GM21360 (cell line): Measurements from ENCODE around the gene SUV39H1.
"Not testable (repeated sequence)": the region's sequence is repeated elsewhere in the genome, so short reads cannot be mapped to it uniquely, and the experiment has no call there.

ENCODE experiments used
- ATAC-seq: cut with Tn5 transposase; IDR thresholded peaks from one replicate; pipeline ENCODE4 v1.9.1; 2021; ENCODE audit warnings: mild to moderate bottlenecking, moderate library complexity; ENCODE audit not compliant: unreplicated experiment

SUV39H1 gene, protein sequence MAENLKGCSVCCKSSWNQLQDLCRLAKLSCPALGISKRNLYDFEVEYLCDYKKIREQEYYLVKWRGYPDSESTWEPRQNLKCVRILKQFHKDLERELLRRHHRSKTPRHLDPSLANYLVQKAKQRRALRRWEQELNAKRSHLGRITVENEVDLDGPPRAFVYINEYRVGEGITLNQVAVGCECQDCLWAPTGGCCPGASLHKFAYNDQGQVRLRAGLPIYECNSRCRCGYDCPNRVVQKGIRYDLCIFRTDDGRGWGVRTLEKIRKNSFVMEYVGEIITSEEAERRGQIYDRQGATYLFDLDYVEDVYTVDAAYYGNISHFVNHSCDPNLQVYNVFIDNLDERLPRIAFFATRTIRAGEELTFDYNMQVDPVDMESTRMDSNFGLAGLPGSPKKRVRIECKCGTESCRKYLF

DNA sequence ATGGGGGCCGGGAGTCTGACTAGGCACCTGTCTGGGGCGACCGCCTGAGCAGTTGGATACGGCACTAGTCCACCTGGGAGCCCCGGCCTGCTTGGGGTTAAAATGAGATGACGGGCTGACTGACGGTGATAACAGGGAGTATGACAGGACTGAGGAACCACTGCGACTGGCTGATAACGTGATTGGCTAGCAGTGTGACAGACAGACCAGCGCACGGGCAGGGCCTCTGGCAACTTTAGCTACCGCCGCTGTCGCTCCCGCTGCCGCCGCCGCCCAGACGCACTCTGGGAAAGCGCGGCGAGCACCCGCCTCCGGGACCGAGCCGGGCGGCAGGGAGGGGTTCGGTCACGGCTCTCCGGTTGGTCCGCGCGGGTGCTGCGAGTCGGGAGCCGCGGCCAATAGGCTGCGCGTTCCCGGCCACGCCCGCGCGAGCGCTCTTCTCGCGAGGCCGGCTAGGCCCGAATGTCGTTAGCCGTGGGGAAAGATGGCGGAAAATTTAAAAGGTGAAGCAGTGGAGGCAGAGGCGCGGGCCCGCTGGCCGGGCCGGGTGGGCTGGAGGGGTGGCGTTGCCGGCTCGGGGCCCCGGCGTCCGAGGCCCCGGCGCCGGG, at the start of gene SUV39H1:
Gene SUV39H1 (plus strand): TSS at position 434 of the 608 bp plus-strand sequence. CDS start 51 bp downstream, at position 485.
- ATAC-seq: peak; percentile 82

DNA sequence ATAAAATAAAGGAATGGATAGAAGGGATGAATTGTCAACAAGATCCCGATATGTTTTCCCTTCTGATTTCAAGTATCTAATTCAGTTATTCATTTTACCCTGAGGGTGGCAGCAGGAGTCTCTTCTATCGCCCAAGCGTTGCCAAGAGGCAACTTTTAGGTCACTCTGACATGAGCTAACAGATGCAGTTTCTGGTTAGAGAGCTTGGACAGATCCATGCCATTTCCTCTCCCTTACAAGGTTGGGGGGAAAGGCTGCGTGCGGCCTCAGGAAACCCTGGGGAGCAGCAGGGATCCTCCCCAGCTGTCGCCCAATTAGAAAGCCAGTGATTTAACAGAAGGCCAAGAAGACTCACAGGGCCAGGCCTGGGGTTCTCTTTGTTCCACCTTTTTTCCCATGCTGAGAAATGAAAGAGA, 48.2 kb upstream of the SUV39H1 start:
- ATAC-seq: no peak

DNA sequence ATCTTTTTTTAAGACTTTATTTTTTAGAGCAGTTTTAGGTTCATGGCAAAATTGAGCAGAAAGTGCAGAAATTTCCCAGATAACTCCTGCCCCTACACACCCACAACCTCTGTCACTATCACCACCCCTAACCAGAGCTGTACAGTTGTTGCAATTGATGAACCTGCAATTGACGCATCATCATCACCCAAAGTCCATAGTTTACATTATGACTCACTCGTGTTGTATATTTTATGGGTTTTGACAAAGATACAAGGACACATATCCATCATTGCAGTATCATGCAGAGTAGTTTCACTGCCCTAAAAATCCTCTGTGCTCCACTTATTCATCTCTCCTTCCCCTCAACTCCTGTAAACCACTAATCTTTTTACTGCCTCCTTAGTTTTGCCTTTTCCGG, 47.4 kb upstream of the SUV39H1 start:
- ATAC-seq: no peak

DNA sequence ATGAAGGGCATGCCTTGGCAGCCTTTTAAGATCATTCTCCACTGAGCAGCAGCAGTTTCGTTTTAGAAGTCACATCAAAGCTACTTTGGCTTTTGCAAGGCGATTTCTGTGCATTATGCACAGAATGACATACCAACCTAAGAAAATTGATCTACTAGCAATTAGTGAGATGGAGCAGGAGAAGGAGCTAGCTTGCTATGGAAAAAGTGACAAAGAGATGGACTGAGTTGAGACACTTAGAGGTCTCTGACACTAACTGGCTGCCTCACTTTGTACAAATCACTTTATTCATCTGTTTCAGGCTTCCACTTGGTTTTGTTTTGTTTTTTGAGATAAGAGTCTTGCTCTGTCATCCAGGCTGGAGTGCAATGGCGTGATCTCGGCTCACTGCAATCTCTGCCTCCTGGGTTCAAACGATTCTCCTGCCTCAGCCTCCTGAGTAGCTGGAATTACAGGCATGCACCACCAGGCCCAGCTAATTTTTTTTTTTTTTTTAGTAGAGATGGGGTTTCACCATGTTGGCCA, 44.4 kb upstream of the SUV39H1 start:
- ATAC-seq: not testable (repeated sequence)

DNA sequence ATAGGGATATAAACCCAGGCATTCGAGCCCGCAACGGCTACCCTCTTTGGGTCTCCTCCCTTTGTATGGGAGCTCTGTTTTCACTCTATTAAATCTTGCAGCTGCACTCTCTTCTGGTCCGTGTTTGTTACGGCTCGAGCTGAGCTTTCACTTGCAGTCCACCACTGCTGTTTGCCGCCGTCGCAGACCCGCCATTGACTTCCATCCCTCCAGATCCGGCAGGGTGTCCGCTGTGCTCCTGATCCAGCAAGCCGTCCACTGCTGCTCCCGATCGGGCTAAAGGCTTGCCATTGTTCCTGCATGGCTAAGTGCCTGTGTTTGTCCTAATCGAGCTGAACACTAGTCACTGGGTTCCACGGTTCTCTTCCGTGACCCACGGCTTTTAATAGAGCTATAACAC, 41.8 kb upstream of the SUV39H1 start:
- not testable (repeated sequence) for ATAC-seq

DNA sequence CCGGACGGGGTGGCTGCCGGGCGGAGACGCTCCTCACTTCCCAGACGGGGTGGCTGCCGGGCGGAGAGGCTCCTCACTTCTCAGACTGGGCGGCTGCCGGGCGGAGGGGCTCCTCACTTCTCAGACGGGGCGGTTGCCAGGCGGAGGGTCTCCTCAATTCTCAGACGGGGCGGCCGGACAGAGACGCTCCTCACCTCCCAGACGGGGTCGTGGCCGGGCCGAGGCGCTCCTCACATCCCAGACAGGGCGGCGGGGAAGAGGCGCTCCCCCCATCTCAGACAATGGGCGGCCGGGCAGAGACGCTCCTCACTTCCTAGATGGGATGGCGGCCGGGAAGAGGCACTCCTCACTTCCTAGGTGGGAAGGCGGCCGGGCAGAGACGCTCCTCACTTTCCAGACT, 36.8 kb upstream of the SUV39H1 start:
- not testable (repeated sequence) for ATAC-seq

DNA sequence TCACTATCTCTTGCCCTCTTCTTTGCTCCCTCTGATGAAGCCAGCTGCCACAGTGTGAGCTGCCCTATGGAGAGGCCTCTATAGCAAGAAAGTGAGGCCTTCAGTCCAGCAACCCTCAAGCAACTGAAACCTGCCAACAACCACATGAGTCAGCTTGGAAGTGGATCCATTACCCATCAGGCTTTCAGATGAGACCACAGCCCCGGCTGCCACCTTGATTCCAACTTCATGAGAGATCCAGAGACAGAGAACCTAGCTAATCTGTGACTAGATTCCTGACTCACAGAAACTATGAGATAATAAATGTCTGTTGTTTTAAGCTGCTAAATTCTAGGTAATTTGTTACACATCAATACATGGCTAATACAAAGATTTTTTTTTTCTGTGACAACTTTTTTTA, 33.3 kb upstream of the SUV39H1 start:
- no peak for ATAC-seq

DNA sequence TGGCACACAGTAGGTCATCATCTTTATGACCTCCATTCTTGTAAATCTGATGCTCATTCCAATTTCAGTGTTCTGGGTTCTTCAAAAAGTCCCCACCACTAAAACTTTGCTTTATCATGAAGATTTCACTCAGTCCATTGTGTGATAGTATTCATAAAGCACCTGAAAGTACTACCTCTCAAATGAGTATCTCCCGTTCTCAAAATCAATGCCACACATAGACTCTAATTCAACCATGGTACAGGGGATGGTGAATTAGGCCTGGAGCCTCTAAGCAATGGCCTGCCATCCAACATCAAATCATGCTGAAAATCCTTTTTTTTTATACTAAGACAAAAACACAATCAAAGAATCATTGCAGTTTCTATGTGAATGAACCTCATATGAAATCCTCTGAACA, 32.4 kb upstream of the SUV39H1 start:
- no peak for ATAC-seq

DNA sequence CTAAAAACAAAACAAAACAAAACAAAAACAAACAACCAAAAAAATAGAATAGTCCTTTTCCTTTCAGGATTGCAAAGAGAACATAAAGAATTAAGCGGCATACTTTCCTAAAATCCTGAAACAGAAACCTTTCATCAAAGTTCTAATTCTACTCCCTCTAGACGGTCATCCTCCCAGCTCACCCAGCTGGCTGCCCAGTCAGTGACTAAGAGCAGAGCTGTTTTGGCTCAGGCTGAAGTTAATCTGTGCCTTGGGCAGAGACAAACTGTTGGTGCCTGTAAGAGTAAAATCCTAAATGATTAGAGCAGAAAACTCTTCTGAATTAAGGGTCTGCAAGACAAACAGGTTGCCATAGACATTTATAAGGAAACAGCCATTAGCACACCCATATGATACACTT, 30.5 kb upstream of the SUV39H1 start:
- ATAC-seq: no peak

DNA sequence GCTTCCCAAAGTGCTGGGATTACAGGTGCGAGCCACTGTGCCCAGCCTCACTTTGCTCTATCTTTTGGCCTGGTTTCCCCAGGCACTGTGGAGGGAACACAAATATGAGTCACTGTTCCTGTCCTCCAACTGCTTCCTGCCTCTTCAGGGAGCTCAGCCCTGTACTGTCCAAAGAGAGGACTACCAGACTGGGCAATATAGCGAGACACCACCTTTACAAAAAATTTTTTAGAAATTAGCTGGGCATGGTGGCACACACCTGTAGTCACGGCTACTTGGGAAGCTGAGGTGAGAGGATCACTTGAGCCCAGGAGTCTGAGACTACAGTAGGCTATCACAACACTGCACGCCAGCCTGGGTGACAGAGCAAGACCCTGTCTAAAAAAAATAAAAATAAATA, 29.9 kb upstream of the SUV39H1 start:
- ATAC-seq: no peak

DNA sequence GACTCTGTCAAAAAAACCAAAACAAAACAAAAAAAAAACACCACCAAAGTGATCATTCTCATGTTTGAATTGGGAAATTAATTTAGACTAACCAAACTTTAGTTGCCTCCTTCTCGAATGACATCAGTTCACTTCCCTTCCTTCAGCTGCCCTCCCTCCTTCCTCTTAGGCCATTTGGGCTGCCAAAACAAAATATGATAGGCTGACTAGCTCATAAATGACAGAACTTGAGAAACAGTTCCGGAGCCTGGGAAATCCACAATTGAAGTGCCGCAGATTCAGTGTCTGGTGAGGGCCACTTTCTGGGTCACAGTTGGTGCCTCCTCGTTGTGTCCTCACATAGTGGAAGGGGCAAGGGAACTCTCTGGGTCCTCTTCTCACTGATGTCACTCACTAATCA, 29.0 kb upstream of the SUV39H1 start:
- ATAC-seq: no peak

DNA sequence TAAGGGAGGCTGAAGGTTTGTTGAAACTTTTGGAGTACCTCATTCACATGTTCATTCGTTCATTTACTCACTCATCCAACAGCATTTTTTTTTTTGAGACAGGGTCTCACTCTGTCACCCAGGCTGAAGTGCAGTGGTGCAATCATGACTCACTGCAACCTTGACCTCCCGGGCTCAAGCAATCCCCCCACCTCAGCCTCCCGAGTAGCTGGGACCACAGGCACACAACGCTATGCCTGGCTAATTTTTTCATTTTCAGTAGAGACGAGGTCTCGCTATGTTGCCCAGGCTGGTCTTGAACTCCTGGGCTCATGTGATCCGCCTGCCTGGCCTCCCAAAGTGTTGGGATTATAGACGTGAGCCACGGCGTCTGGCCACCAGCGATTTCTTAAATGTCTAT, 28.3 kb upstream of the SUV39H1 start:
- ATAC-seq: not testable (repeated sequence)

DNA sequence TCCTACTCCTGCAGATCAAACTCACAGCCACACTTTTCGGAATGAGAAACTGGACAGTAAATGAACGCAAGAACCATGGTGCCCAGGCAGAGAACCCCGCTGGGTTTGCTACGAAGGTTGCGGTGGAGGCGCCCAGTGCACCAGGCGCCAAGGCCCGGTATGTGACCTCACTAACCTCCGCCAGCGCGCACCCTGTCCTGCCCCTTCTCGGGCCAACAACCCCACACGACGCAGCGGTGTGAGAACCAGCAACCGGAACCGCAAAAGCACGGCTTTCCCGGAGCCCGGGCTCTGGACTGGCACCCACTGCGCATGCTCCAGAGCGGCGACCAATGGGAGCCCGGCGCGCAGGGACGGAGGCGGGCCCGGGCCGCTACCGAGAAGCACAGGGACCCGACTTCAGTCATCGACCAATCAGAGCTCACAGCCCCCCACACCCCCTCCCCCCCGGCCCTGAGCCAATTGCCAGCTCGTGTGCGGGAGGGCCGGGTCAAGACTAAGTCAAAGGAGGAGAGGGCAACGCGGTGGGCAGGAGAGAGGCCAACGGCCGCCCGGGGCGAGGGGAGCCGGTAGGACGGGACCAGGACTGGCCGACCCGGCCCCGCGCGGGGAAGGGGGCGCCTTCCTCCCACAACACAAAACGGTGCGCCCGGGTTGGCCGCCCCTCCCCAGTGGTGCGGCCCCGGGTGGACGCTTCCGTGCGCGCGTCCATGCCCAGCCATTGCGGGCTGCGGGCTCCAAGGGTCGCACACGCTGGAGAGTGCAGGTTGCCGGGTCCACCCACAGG, 20.2 kb upstream of the SUV39H1 start:
- peak; percentile 80 for ATAC-seq

DNA sequence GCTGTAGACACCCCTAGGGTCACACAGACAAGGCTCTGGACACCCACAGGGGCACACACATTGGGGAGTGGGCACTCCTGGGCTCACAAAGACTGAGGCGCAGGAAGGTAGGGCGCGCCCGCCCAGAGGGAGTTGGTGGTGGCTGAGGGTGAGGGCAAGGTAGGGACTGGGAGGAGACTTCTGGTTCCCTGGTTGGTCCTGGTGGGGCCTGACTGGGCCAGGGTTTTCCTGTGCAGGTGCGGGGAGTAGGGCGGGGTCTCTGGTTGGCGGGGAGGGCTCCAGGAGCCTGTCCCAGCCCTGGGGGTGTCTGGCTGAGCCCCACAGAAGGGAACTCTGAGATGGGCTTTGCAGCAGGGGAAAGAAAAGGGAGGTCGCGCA, 19.7 kb upstream of the SUV39H1 start:
- ATAC-seq: peak; percentile 13

DNA sequence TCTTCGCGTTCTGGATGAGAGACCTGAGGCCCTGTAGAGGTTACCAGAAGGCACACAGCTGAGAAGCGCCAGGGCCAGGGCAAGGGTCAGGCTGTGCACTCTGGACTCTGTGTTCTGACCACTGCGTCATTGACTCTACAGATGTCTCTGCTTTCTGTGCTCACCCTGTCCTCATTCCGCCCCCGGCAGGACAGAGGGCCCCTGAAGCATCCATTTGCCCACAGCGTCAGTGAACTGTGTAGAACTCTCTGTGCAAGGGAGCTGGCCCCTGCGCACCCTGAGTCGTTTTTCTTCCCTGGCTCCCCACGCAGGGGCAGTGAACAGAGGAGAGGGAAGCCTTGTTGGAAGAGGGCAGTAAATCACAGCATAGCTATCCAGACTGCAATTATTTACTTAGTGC, 19.0 kb upstream of the SUV39H1 start:
- ATAC-seq: no peak

DNA sequence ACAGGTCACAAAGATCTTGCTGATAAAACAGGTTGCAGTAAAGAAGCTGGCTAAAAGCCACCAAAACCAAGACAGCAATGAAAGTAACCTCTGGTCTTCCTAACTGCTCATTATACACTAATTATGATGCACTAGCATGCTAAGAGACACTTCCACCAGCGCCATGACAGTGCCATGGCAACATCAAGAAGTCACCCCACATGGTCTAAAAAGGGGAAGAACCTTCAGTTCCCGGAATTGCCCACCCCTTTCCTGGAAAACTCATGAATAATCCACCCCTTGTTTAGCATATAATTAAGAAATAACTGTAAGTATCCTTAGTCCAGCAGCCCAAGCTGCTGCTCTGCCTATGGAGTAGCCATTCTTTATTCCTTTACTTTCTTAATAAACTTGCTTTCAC, 16.1 kb upstream of the SUV39H1 start:
- ATAC-seq: not testable (repeated sequence)

DNA sequence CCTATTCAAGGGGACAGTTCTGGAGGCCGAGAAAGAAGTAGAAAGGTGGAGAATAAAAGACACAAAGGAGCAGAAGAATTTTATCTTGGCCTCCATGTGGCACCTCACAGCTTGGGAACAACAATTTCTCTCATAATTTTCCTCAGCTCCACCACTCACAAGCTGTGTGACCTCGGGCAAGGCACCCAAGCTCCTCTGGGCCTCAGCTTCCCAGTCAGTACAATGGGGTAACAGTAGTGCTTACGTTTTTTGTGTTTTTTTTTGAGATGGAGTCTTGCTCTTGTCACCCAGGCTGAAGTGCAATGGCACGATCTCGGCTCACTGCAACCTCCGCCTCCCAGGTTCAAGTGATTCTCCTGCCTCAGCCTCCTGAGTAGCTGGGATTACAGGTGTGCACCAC, 15.6 kb upstream of the SUV39H1 start:
- ATAC-seq: not testable (repeated sequence)

DNA sequence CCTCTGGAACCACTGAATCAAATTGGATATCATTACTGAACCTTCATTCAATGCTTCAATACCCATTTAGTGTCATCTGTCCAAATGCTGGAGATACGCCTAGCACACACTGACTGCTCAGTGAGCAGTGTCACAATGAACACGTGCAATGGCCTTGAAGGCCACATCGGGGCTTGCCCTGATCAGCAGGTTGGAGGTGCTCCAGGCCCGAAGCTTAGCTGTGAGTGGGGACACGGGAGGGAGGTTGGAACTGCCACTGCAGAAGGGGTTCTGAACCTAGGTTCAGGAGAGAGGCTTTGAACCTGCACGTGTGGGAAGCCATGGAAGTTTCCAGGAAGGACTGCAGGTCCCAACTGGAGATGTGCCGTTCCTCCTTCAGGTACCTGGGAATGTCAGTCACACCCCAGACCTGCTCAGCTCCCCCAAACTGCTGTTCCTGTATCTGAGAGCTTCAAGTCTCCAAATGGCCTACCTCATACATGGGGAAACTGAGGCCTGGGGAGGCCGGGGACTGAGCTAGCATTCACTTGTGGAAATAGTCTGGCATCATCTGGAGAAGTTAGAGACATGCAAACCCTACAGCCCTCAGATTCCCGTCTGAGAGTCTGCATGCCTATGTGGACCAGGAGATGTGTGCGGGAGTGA, 14.9 kb upstream of the SUV39H1 start:
- no peak for ATAC-seq

DNA sequence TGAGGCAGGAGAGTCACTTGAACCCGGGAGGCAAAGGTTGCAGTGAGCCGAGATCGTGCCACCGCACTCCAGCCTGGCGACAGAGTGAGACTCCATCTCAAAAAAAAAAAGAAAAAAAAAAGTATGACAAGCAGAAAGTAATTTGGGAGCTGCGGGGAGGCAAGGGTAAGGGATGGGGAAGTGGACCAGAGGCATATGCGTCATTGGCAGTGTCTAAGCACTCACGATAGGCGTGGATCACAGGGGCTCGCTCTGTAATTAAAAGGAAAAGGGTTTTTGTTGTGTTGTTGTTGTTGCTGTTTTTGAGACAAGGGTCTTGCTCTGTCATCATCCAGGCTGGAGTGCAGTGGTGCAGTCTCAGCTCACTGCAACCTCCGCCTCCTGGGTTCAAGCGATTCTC, 13.7 kb upstream of the SUV39H1 start:
- not testable (repeated sequence) for ATAC-seq

DNA sequence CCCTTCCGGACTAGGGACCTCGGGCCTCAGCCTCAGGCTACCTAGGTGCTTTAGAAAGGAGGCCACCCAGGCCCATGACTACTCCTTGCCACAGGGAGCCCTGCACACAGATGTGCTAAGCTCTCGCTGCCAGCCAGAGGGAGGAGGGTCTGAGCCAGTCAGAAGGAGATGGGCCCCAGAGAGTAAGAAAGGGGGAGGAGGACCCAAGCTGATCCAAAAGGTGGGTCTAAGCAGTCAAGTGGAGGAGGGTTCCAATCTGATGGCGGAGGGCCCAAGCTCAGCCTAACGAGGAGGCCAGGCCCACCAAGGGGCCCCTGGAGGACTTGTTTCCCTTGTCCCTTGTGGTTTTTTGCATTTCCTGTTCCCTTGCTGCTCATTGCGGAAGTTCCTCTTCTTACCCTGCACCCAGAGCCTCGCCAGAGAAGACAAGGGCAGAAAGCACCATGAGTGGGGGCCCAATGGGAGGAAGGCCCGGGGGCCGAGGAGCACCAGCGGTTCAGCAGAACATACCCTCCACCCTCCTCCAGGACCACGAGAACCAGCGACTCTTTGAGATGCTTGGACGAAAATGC, 13.0 kb upstream of the SUV39H1 start, which contains the start of gene WAS:
Gene WAS (plus strand): TSS at position 389 of the 572 bp plus-strand sequence. CDS start 55 bp downstream, at position 444.
- peak; percentile 58 for ATAC-seq
